Loucy (cell line): ENCODE data around the gene AHDC1.

Experiments used
- EZH2phosphoT487 ChIP-seq: fragments of 200-600 bp; IDR thresholded peaks from 2 replicates; pipeline ENCODE4 v1.6.1; 2018; ENCODE audit warnings: antibody characterized with exemption, mild to moderate bottlenecking, moderate library complexity, borderline replicate concordance
- TF ChIP-seq, protein P1 (sequence below): fragments of 200-600 bp; sonication (generic); conservative IDR thresholded peaks from 2 replicates; pipeline ENCODE4 v1.5.1; 2014; ENCODE audit warnings: mild to moderate bottlenecking, antibody characterized with exemption, low read length

- TF ChIP-seq, protein P1, sequence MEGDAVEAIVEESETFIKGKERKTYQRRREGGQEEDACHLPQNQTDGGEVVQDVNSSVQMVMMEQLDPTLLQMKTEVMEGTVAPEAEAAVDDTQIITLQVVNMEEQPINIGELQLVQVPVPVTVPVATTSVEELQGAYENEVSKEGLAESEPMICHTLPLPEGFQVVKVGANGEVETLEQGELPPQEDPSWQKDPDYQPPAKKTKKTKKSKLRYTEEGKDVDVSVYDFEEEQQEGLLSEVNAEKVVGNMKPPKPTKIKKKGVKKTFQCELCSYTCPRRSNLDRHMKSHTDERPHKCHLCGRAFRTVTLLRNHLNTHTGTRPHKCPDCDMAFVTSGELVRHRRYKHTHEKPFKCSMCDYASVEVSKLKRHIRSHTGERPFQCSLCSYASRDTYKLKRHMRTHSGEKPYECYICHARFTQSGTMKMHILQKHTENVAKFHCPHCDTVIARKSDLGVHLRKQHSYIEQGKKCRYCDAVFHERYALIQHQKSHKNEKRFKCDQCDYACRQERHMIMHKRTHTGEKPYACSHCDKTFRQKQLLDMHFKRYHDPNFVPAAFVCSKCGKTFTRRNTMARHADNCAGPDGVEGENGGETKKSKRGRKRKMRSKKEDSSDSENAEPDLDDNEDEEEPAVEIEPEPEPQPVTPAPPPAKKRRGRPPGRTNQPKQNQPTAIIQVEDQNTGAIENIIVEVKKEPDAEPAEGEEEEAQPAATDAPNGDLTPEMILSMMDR: no peak
- TF ChIP-seq EZH2phosphoT487: no peak
Observed at GRCh38 chr1:27621051-27621920, 17.3 kb upstream of the AHDC1 start.
